ENCODE results near the gene HELZ. TPM values are rescaled to one million over a fixed set of nuclear protein-coding genes. Genes with fewer than 3 reads are reported as not detected.
"Not testable (repeated sequence)": the region's sequence is repeated elsewhere in the genome, so short reads cannot be mapped to it uniquely, and the experiment has no call there.

Gene HELZ
- total RNA-seq, 1 donor from 2014 or later, result 71.0 TPM

DNA sequence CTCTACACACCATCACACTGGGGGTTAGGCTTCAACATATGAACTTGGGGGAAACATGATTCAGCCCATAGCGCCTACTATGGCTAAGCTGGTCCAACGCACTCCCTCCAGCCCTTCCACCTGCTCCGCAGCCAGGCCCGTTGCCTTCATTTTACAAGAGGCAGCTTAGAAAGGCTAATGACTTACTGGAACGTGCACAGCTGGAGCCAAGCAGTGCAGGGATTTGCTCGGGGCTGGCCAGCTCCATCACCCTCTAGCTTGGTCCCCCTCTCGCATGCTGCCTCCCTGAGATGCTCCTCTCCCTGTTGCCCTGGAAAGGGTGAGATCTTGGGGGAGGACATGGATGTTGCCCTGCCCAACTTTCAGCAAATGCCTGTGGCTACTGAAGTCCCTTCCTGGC lies 203.5 kb downstream of the HELZ start:
- Mint-ChIP-seq H3K9me3 (ENCODE audit: low read depth) (no peaks in the 10 kb centered on the region), H3K27me3 (peaks cover 11% of the 10 kb centered on the region), H3K27ac (no peak overlapping the region), H3K4me1 (ENCODE audit: low read depth) (peaks cover 33% of the 10 kb centered on the region), H3K36me3 (ENCODE audit: insufficient read depth) (no peaks in the 10 kb centered on the region), H3K4me3 (ENCODE audit: low read depth) (no peak overlapping the region)
- DNase-seq (ENCODE audit: low spot score, unreplicated experiment), result no peak
- TF ChIP-seq, protein P1, sequence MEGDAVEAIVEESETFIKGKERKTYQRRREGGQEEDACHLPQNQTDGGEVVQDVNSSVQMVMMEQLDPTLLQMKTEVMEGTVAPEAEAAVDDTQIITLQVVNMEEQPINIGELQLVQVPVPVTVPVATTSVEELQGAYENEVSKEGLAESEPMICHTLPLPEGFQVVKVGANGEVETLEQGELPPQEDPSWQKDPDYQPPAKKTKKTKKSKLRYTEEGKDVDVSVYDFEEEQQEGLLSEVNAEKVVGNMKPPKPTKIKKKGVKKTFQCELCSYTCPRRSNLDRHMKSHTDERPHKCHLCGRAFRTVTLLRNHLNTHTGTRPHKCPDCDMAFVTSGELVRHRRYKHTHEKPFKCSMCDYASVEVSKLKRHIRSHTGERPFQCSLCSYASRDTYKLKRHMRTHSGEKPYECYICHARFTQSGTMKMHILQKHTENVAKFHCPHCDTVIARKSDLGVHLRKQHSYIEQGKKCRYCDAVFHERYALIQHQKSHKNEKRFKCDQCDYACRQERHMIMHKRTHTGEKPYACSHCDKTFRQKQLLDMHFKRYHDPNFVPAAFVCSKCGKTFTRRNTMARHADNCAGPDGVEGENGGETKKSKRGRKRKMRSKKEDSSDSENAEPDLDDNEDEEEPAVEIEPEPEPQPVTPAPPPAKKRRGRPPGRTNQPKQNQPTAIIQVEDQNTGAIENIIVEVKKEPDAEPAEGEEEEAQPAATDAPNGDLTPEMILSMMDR (IDR thresholded peaks at IDR 0.05; ENCODE audit: unreplicated experiment), result no peak

DNA sequence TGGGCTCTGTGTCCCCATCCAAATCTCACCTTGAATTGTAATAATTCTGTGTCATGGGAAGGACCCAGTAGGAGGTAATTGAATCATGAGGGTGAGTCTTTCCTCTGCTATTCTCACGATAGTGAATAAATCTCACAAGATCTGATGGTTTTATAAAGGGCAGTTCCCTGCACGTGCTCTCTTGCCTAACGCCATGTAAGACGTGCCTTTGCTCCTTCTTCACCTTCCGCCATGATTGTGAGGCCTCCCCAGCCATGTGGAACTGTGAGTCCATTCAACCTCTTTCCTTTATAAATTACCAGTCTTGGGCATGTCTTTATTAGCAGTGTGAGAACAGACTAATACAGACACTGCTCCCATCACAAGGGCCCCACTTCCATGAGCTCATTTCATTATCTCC lies 203.9 kb downstream of the HELZ start:
- H3K27me3 Mint-ChIP-seq, result peaks cover 13% of the 10 kb centered on the region
- not testable (repeated sequence) for DNase-seq (ENCODE audit: low spot score, unreplicated experiment); H3K27ac Mint-ChIP-seq; H3K9me3 Mint-ChIP-seq (ENCODE audit: low read depth); H3K36me3 Mint-ChIP-seq (ENCODE audit: insufficient read depth); H3K4me3 Mint-ChIP-seq (ENCODE audit: low read depth)
- peaks cover 33% of the 10 kb centered on the region for H3K4me1 Mint-ChIP-seq (ENCODE audit: low read depth)

DNA sequence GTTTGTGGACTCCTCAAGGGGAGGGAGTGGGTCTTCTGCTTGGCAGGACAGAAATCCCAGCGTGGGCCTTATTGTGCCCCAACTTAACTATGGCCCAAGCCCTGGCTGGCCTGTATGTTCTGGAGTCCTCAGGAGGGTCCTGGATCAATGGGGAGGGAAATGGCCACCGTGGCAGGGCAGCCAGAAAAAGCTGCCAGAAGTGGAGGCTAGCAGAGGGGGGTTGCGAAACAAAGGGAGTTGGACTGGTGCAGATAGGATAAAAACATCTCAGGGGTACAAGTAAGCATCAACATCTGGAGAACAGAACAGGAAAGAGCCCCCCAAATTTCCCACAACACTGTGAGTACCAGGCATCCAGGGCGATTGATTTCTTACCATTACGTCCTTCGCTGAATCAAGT lies 204.3 kb downstream of the HELZ start:
- no peak overlapping the region for H3K27ac Mint-ChIP-seq
- no peak for DNase-seq (ENCODE audit: low spot score, unreplicated experiment)
- H3K4me3 Mint-ChIP-seq (ENCODE audit: low read depth), result no peak overlapping the region
- TF ChIP-seq, protein P1 (IDR thresholded peaks at IDR 0.05; ENCODE audit: unreplicated experiment), result no peak
- peaks cover 2% of the 10 kb centered on the region for H3K9me3 Mint-ChIP-seq (ENCODE audit: low read depth)
- H3K27me3 Mint-ChIP-seq, result peaks cover 13% of the 10 kb centered on the region
- peaks cover 33% of the 10 kb centered on the region for H3K4me1 Mint-ChIP-seq (ENCODE audit: low read depth)
- H3K36me3 Mint-ChIP-seq (ENCODE audit: insufficient read depth), result no peaks in the 10 kb centered on the region

DNA sequence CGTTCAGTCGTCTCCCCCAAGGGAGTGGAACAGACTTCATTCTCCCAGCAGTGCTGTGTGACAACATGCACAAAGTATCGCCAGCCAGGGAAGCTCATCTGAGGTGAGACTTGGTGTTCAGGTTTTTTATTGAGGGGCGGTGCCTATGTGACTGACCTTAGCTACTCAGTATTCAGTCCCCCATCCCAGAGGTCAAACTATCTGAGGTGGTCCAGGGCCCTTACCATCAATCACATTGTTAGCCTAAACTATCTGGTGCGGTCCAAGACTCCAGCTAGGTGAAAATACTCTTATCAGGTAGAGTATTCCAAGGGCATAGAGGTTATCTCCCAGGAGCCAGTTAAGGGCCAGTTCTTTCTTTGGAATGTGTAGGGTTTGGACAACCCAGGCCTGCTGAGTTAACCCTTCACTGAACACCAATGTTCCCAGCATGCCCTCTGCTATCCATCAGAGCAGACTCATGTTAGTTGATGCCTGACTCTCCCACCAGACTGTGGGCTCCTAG lies 206.1 kb downstream of the HELZ start:
- DNase-seq (ENCODE audit: low spot score, unreplicated experiment), result no peak
- peak overlapping the region; percentile 62 for H3K27ac Mint-ChIP-seq
- peaks cover 5% of the 10 kb centered on the region for H3K9me3 Mint-ChIP-seq (ENCODE audit: low read depth)
- peaks cover 33% of the 10 kb centered on the region for H3K4me1 Mint-ChIP-seq (ENCODE audit: low read depth)
- no peak overlapping the region for H3K4me3 Mint-ChIP-seq (ENCODE audit: low read depth)
- TF ChIP-seq, protein P1 (IDR thresholded peaks at IDR 0.05; ENCODE audit: unreplicated experiment), result no peak
- H3K27me3 Mint-ChIP-seq, result peaks cover 18% of the 10 kb centered on the region
- H3K36me3 Mint-ChIP-seq (ENCODE audit: insufficient read depth), result no peaks in the 10 kb centered on the region

DNA sequence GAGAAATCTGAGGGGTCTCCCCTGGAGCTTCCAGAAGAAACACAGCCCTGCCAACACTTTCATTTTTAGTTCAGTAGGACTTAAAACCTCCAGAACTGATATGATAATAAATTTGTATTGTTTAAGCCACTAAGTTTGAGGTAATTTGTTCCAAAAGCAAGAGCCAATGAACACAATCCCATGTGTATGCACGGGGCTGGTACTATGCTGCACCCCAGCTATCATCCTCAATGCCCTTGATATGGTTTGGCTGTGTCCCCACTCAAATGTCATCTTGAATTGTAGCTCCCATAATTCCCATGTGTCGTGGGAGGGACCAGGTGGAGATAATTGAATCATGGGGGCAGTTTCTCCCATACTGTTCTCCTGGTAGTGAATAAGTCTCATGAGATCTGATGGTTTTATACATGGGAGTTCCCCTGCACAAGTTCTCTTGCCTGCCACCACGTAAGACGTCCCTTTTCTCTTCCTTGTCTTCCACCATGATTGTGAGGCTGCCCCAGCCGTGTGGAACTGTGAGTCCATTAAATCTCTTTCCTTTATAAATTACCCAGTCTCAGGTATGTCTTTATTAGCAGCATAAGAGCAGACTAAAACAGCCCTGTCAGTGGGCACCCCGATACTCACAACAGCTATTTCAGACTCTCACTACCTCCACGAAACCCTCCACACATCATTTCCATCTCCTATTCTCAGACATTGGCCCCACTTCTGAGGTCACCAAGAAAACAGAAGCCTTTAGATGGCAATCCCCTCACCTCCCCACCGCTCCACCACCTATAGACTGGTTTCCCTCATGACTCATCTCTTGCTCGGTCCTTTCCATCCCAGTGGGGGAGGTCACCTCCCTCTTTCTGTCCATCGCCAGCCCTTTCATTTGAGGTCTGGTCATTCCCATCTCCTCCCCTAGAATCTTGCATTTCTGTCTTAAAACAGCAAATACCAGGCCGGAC lies 209.6 kb downstream of the HELZ start:
- Mint-ChIP-seq H3K27ac (no peak overlapping the region), H3K4me1 (ENCODE audit: low read depth) (peaks cover 14% of the 10 kb centered on the region), H3K27me3 (peaks cover 7% of the 10 kb centered on the region), H3K36me3 (ENCODE audit: insufficient read depth) (no peaks in the 10 kb centered on the region), H3K4me3 (ENCODE audit: low read depth) (no peak overlapping the region), H3K9me3 (ENCODE audit: low read depth) (peaks cover 5% of the 10 kb centered on the region)
- TF ChIP-seq, protein P1 (IDR thresholded peaks at IDR 0.05; ENCODE audit: unreplicated experiment), result no peak
- no peak for DNase-seq (ENCODE audit: low spot score, unreplicated experiment)
